Gastrocnemius medialis (tissue), 4 donors: ENCODE results near the gene PATJ. TPM values are rescaled to one million over a fixed set of nuclear protein-coding genes. Genes with fewer than 3 reads are reported as not detected.

Experiments used
- ATAC-seq, 2 donors: fragments of 150-250 bp; one replicate each; pipeline ENCODE4 v1.9.1; 2016
- DNase-seq, 2 donors: peaks; one replicate each; pipeline ENCODE4 v3.0.0-alpha.2; 2019
- H3K27ac ChIP-seq, 4 donors: fragments of 200-600 bp; sonication (generic); 1 replicate in 1 of 4; 2 replicates in 3 of 4; pipeline ENCODE4 v1.5.1; 2016 to 2018; ENCODE audit warnings: mild to moderate bottlenecking in 2 of 4, moderate library complexity in 1 of 4
- H3K27me3 ChIP-seq, 3 donors: fragments of 200-600 bp; sonication (generic) in 2 of 3; 1 replicate in 1 of 3; 2 replicates in 2 of 3; pipeline versions ENCODE4 v1.5.1 to v1.6.0; 2016 to 2019; ENCODE audit warnings: mild to moderate bottlenecking in 1 of 3, moderate library complexity in 1 of 3
- H3K36me3 ChIP-seq, 2 donors: fragments of 200-600 bp; sonication (generic) in 1 of 2; one replicate each; pipeline ENCODE4 v1.5.1; 2017 to 2018
- H3K4me1 ChIP-seq, 2 donors: fragments of 200-600 bp; sonication (generic) in 1 of 2; one replicate each; pipeline ENCODE4 v1.5.1; 2016 to 2017; ENCODE audit warnings: mild to moderate bottlenecking in 2 of 2
- H3K4me3 ChIP-seq, 4 donors: fragments of 200-600 bp; sonication (generic) in 3 of 4; 1 replicate in 1 of 4; 2 replicates in 3 of 4; pipeline ENCODE4 v1.5.1; 2016 to 2019; ENCODE audit warnings: mild to moderate bottlenecking in 2 of 4
- H3K9me3 ChIP-seq, 3 donors: fragments of 200-600 bp; sonication (generic) in 2 of 3; 1 replicate in 1 of 3; 2 replicates in 2 of 3; pipeline ENCODE4 v1.5.1; 2016 to 2019
- POLR2A ChIP-seq, 2 donors: fragments of 450-650 bp; IDR thresholded peaks; one replicate each; pipeline ENCODE4 v1.6.1; 2017; ENCODE audit warnings: antibody characterized with exemption in 2 of 2, mild to moderate bottlenecking in 2 of 2, moderate library complexity in 2 of 2
- in situ Hi-C, 4 donors: fragments of 200-750 bp; cut with MboI; loops; one replicate each; pipeline versions ENCODE4 v1.15.0 to v1.8.0; 2017; ENCODE audit warnings: low sequenced_read_pairs in 4 of 4
- intact Hi-C: fragments of 100-400 bp; cut with DNase I; formaldehyde crosslinking; loops from one replicate; pipeline ENCODE4 v1.15.1; 2023; ENCODE audit warnings: low total_unique reads
- total RNA-seq, 4 donors: library from RNA; depleted of rRNA; stranded (reverse); fragments of >200 nt; gene quantifications; one replicate each; pipeline versions ENCODE4 v1.1.0 to v1.2.3, GENCODE V29; 2016
- TF ChIP-seq, protein P1 (sequence below), 5 experiments: fragments of 450-650 bp in 3 of 5; fragments of 200-600 bp in 2 of 5; sonication (generic) in 2 of 5; IDR thresholded peaks in 4 of 5; conservative IDR thresholded peaks in 1 of 5; 1 replicate in 4 of 5; 2 replicates in 1 of 5; pipeline ENCODE4 v1.5.1; 2016 to 2019; ENCODE audit warnings: antibody characterized with exemption in 5 of 5, mild to moderate bottlenecking in 3 of 5, moderate library complexity in 3 of 5

PATJ gene
- total RNA-seq, 4 donors from 2014 or later, result 19.3 to 44.8 (median 26.0) TPM

DNA sequence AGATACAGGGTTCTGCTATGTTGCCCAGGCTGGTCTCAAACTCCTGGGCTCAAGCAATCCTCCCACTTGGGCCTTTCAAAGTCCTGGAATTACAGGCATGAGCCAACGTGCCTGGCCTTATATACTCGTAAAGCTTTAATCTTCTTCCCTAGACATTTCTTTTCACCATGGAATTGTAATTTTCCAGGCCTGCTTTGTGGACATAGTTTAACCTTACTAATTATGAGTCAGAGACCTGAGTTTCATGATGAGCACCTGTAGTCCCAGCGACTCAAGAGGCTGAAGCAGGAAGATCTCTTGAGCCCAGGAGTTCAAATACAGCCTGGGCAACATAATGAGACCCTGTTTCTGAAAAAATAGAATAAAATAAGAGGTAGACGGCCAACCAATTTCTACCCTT is 12.3 kb downstream of the PATJ start:
- DNase-seq, result no peak
- Histone ChIP-seq H3K27me3 (no peaks in the 10 kb centered on the region), H3K4me1 (no peaks in the 10 kb centered on the region), H3K36me3 (no peaks in the 10 kb centered on the region), H3K27ac (no peak overlapping the region), H3K4me3 (no peak overlapping the region), H3K9me3 (no peaks in the 10 kb centered on the region)
- in situ Hi-C loops, result no loop called here
- TF ChIP-seq, protein P1, sequence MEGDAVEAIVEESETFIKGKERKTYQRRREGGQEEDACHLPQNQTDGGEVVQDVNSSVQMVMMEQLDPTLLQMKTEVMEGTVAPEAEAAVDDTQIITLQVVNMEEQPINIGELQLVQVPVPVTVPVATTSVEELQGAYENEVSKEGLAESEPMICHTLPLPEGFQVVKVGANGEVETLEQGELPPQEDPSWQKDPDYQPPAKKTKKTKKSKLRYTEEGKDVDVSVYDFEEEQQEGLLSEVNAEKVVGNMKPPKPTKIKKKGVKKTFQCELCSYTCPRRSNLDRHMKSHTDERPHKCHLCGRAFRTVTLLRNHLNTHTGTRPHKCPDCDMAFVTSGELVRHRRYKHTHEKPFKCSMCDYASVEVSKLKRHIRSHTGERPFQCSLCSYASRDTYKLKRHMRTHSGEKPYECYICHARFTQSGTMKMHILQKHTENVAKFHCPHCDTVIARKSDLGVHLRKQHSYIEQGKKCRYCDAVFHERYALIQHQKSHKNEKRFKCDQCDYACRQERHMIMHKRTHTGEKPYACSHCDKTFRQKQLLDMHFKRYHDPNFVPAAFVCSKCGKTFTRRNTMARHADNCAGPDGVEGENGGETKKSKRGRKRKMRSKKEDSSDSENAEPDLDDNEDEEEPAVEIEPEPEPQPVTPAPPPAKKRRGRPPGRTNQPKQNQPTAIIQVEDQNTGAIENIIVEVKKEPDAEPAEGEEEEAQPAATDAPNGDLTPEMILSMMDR (IDR thresholded peaks at IDR 0.05 in 4 of 5, conservative IDR thresholded peaks at IDR 0.05 in 1 of 5), result no peak
- TF ChIP-seq POLR2A (IDR thresholded peaks at IDR 0.05), result no peak
- intact Hi-C loops, result no loop called here
- no peak for ATAC-seq

DNA sequence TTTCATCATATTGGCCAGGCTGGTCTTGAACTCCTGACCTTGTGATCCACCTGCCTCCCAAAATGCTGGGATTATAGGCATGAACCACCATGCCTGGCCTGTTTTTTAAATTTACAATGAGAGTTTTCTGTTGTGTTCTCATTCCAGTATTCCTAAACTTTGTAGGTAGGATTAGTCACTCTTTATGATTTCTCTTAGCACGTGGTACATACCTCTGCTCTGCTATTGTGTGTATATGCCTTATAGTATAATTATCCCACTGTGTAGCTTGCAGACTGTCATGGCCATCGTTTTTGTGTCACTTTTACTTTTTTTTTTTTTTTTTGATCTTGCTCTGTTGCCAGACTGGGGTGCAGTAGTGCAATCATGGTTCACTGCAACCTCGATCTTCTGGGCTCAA is 14.5 kb downstream of the PATJ start:
- in situ Hi-C loops, result no loop called here
- ATAC-seq, result no peak

DNA sequence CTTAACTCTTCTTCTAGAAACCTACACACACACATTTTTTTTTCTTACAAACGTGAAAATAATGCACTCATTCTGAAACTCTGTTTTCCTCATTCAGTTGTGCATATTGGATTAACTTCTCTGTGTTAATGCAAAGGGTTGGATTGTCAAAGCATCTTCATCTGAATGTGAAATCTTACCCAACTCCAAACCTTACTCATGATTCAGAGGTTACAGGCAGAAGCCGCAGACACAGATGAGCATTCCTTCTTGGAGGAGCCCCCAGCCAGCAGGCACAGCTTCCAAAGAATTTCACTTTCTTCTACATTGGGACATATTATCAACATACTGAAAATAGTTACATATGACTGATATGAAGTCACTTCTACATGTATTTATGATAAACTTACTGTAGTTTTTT is 15.7 kb downstream of the PATJ start:
- no peaks in the 10 kb centered on the region for H3K4me1 ChIP-seq
- no peak overlapping the region for H3K27ac ChIP-seq
- TF ChIP-seq POLR2A (IDR thresholded peaks at IDR 0.05), result no peak
- TF ChIP-seq, protein P1 (IDR thresholded peaks at IDR 0.05 in 4 of 5, conservative IDR thresholded peaks at IDR 0.05 in 1 of 5), result no peak
- intact Hi-C loops, result no loop called here
- no peak for ATAC-seq
- in situ Hi-C loops, result no loop called here
- H3K9me3 ChIP-seq, result no peaks in the 10 kb centered on the region
- no peak overlapping the region for H3K4me3 ChIP-seq
- H3K27me3 ChIP-seq, result no peaks in the 10 kb centered on the region
- no peaks in the 10 kb centered on the region for H3K36me3 ChIP-seq
- no peak for DNase-seq

More for the DNA sequence above, 14.5 kb downstream of the PATJ start:
- TF ChIP-seq, protein P1 (IDR thresholded peaks at IDR 0.05 in 4 of 5, conservative IDR thresholded peaks at IDR 0.05 in 1 of 5), result no peak
- TF ChIP-seq POLR2A (IDR thresholded peaks at IDR 0.05), result no peak
- intact Hi-C loops, result no loop called here
- no peak overlapping the region for H3K4me3 ChIP-seq
- H3K27me3 ChIP-seq, result no peaks in the 10 kb centered on the region
- no peak for DNase-seq
- no peak overlapping the region for H3K27ac ChIP-seq
- H3K4me1 ChIP-seq, result no peaks in the 10 kb centered on the region
- no peaks in the 10 kb centered on the region for H3K9me3 ChIP-seq
- no peaks in the 10 kb centered on the region for H3K36me3 ChIP-seq

DNA sequence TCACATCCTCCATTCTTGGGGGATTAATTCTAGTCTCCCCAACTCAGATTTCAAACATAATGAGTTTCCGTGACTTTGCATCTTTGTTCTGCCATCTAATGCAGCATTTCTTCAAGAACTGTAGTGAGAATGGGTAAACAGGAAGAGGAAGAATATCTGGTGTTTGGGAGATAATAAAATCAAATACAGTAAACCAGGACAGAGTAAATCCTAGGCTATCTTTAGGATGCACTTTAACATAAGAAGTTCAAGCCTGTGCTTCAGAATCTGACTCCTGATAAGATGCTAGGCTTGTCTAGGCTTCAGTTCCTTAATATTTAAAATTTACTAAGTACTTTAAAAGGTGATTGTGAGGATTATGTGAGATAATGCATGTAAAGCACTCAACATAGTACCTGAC is 27.9 kb downstream of the PATJ start:
- Histone ChIP-seq H3K4me1 (no peaks in the 10 kb centered on the region), H3K9me3 (no peaks in the 10 kb centered on the region), H3K27ac (no peak overlapping the region), H3K36me3 (peaks cover 0 to 20% of the 10 kb centered on the region in 2 donors), H3K27me3 (no peaks in the 10 kb centered on the region), H3K4me3 (no peak overlapping the region)
- no peak for TF ChIP-seq POLR2A (IDR thresholded peaks at IDR 0.05)
- TF ChIP-seq, protein P1 (IDR thresholded peaks at IDR 0.05 in 4 of 5, conservative IDR thresholded peaks at IDR 0.05 in 1 of 5), result no peak
- no peak for ATAC-seq
- in situ Hi-C loops (no loop called here), intact Hi-C loops (no loop called here)
- no peak for DNase-seq

DNA sequence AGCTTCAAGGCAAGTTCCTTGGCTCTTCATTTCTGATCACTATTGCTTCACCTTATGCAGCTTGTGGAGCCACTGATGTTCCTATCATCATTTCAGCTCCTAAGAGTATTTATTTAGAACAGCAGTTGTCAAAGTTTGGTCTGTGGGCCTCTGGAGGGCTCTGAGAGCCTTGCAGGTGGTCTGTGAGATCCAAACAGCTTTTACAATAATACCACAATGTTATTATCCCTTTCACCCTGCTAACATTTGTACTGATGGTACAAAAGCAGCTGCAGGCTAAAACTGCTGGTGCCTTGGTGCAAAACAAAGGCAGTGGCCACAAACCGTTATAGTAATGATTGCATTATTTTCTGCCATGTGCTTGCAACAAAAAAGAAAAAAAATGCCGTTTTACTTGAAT is 33.8 kb downstream of the PATJ start:
- TF ChIP-seq, protein P1 (IDR thresholded peaks at IDR 0.05 in 4 of 5, conservative IDR thresholded peaks at IDR 0.05 in 1 of 5), result no peak
- no peak for TF ChIP-seq POLR2A (IDR thresholded peaks at IDR 0.05)
- no peaks in the 10 kb centered on the region for H3K36me3 ChIP-seq

More for the DNA sequence above, 33.8 kb downstream of the PATJ start:
- no peak for ATAC-seq
- no peaks in the 10 kb centered on the region for H3K9me3 ChIP-seq
- no peak overlapping the region for H3K4me3 ChIP-seq
- H3K4me1 ChIP-seq, result no peaks in the 10 kb centered on the region
- intact Hi-C loops (no loop called here), in situ Hi-C loops (no loop called here)
- no peak overlapping the region for H3K27ac ChIP-seq
- DNase-seq, result no peak
- H3K27me3 ChIP-seq, result no peaks in the 10 kb centered on the region
